Ovary (tissue), 9 donors: ENCODE data around the gene ZNF619. TPM values are rescaled to one million over a fixed set of nuclear protein-coding genes. Genes with fewer than 3 reads are reported as not detected.

Experiments used
- DNase-seq, 5 donors: peaks; one replicate each; pipeline ENCODE4 v3.0.0-alpha.2; 2019 to 2020
- H3K27ac ChIP-seq, 2 donors: fragments of 200-600 bp; one replicate each; pipeline versions ENCODE4 v1.5.1 to v1.8.0; 2019 to 2022
- H3K27me3 ChIP-seq: fragments of 200-600 bp; one replicate; pipeline ENCODE4 v1.8.0; 2022
- H3K36me3 ChIP-seq: fragments of 200-600 bp; sonication (generic); one replicate; pipeline ENCODE4 v1.5.1; 2019
- H3K4me1 ChIP-seq: one replicate; pipeline ENCODE4 v1.8.1; 2013; ENCODE audit warnings: mild to moderate bottlenecking, moderate library complexity; ENCODE audit not compliant: insufficient read depth
- H3K4me3 ChIP-seq: fragments of 200-600 bp; sonication (generic); one replicate; pipeline ENCODE4 v1.5.1; 2017
- H3K9me3 ChIP-seq, 2 donors: fragments of 200-600 bp in 1 of 2; sonication (generic) in 1 of 2; one replicate each; pipeline versions ENCODE4 v1.5.1 to v1.8.1; 2013 to 2019; ENCODE audit warnings: mild to moderate bottlenecking in 1 of 2, moderate library complexity in 1 of 2
- CTCF ChIP-seq, 3 donors: fragments of 450-650 bp in 2 of 3; fragments of 200-600 bp in 1 of 3; IDR thresholded peaks; one replicate each; pipeline versions ENCODE4 v1.5.1 to v1.8.0; 2016 to 2022; ENCODE audit warnings: antibody characterized with exemption in 3 of 3, mild to moderate bottlenecking in 1 of 3
- EP300 ChIP-seq: sonication (generic); formaldehyde crosslinking; IDR thresholded peaks from one replicate; pipeline ENCODE4 v1.6.1; 2017; ENCODE audit warnings: antibody characterized with exemption
- POLR2A ChIP-seq: fragments of 450-650 bp; IDR thresholded peaks from one replicate; pipeline ENCODE4 v1.6.1; 2017; ENCODE audit warnings: antibody characterized with exemption, mild to moderate bottlenecking, moderate library complexity
- WGBS, 3 donors: extraction: QIAGEN DNeasy Blood & Tissue Kit in 1 of 3; methylation state at CpG; one replicate each; pipeline versions ENCODE4 v1.1.5 to v1.1.7; 2013 to 2017; 5-methylcytosine and 5-hydroxymethylcytosine counted together
- intact Hi-C, 4 donors: fragments of 100-400 bp; cut with DNase I; formaldehyde crosslinking; loops; one replicate each; pipeline versions ENCODE4 v1.11.0 to v1.15.1; 2022 to 2023
- polyA plus RNA-seq, 2 donors: library from polyadenylated mRNA; stranded (reverse); fragments of 200-250 nt in 1 of 2; fragments of 350-450 nt in 1 of 2; fragmentation: Illumina TruSeq in 1 of 2; extraction: RNeasy Lipid Tissue Mini Kit (QIAGEN cat#74804) in 1 of 2; gene quantifications; one replicate each; pipeline ENCODE4 v1.2.3, GENCODE V29; 2013 to 2014
- total RNA-seq, 7 donors: library from RNA; depleted of rRNA in 2 of 7; stranded (reverse); fragments of >200 nt in 2 of 7; fragmentation: NEBNext Ultra II Directional in 3 of 7; extraction: Animal tissue kit (Norgen Biotek cat#: 25700) in 3 of 7; gene quantifications; one replicate each; pipeline versions ENCODE4 v1.1.0 to v1.2.4, GENCODE V29; 2016 to 2023
- donor health status: DM: no; HTN: no; CAD: no; lungs with moderate emphysema.
- donor health status: DM: no; HTN: no; CAD: no.
- donor health status: Bipolar disorder and iron deficiency.
- donor health status: DM: yes; HTN: yes; CAD: no.
- donor health status: DM: no; HTN: no; CAD: no.
- donor health status: DM: yes; HTN: yes; CAD: no.

ZNF619 gene
- total and polyA plus RNA-seq, 9 donors = 2.1 to 9.3 (median 6.5) TPM

- WGBS, 3 donors = 83 to 90% (median 85%) methylated on average over 5 of the region's 5 CpGs
- no peak for DNase-seq
- H3K4me3 ChIP-seq = no peak overlapping the region
- intact Hi-C loops = no loop called here
- no peak overlapping the region for H3K27ac ChIP-seq
- peaks cover 4 to 18% of the 10 kb centered on the region in 2 donors for H3K9me3 ChIP-seq
- no peak for TF ChIP-seq EP300
- TF ChIP-seq CTCF (IDR thresholded peaks at IDR 0.05) = no peak
- no peak for TF ChIP-seq POLR2A
- H3K4me1 ChIP-seq = no peaks in the 10 kb centered on the region
- no peaks in the 10 kb centered on the region for H3K36me3 ChIP-seq
- no peaks in the 10 kb centered on the region for H3K27me3 ChIP-seq
Observed at GRCh38 chr3:40490916-40491315, 14.0 kb downstream of the ZNF619 start.

GRCh38 chr3:40494698-40495097 is 17.8 kb downstream of the ZNF619 start:
- no peaks in the 10 kb centered on the region for H3K9me3 ChIP-seq
- H3K36me3 ChIP-seq = no peaks in the 10 kb centered on the region
- TF ChIP-seq POLR2A = no peak
- intact Hi-C loops = no loop called here
- WGBS, 3 donors = 29 to 41% (median 29%) methylated on average over 2 of the region's 2 CpGs
- no peak for DNase-seq
- H3K4me1 ChIP-seq = no peaks in the 10 kb centered on the region
- no peaks in the 10 kb centered on the region for H3K27me3 ChIP-seq
- H3K27ac ChIP-seq = no peak overlapping the region
- H3K4me3 ChIP-seq = no peak overlapping the region

- no peak for TF ChIP-seq CTCF (IDR thresholded peaks at IDR 0.05)
- no peak for TF ChIP-seq POLR2A
- no peak for TF ChIP-seq EP300
- Histone ChIP-seq H3K9me3 (no peaks in the 10 kb centered on the region), H3K27ac (no peak overlapping the region), H3K4me1 (no peaks in the 10 kb centered on the region), H3K36me3 (no peaks in the 10 kb centered on the region), H3K4me3 (no peak overlapping the region), H3K27me3 (no peaks in the 10 kb centered on the region)
- intact Hi-C loops = no loop called here
- no peak for DNase-seq
- 92 to 95% (median 94%) methylated on average over 2 of the region's 2 CpGs for WGBS, 3 donors
Observed at GRCh38 chr3:40497288-40497687, 20.4 kb downstream of the ZNF619 start.

- DNase-seq = no peak
- Histone ChIP-seq H3K4me3 (no peak overlapping the region), H3K27me3 (no peaks in the 10 kb centered on the region), H3K36me3 (no peaks in the 10 kb centered on the region), H3K4me1 (peaks cover 5% of the 10 kb centered on the region), H3K27ac (no peak overlapping the region), H3K9me3 (no peaks in the 10 kb centered on the region)
- TF ChIP-seq POLR2A (no peak), CTCF (IDR thresholded peaks at IDR 0.05) (no peak), EP300 (no peak)
- intact Hi-C loops = no loop called here
- WGBS, 3 donors = 90 to 100% (median 92%) methylated on average over 1 of the region's 1 CpG
Observed at GRCh38 chr3:40499952-40500351, 23.0 kb downstream of the ZNF619 start.

- 94 to 96% (median 95%) methylated on average over 2 of the region's 2 CpGs for WGBS, 3 donors
- no peaks in the 10 kb centered on the region for H3K36me3 ChIP-seq
- H3K9me3 ChIP-seq = no peaks in the 10 kb centered on the region
- peaks cover 5% of the 10 kb centered on the region for H3K4me1 ChIP-seq
- no peaks in the 10 kb centered on the region for H3K27me3 ChIP-seq
- DNase-seq = no peak
- H3K27ac ChIP-seq = no peak overlapping the region
- TF ChIP-seq EP300 (no peak), CTCF (IDR thresholded peaks at IDR 0.05) (no peak), POLR2A (no peak)
- intact Hi-C loops = no loop called here
- no peak overlapping the region for H3K4me3 ChIP-seq
Observed at GRCh38 chr3:40502034-40502433, 25.1 kb downstream of the ZNF619 start.
